ENCODE results near the gene CCP110.
A peak's percentile ranks its signal among the peaks of the same experiment; 100 is the strongest.

Gene CCP110

GRCh38 chr16:19502395-19503131 lies 21.2 kb upstream of the CCP110 start:
- no peak overlapping the region for H3K18ac ChIP-seq (ENCODE audit: low read length)
- no peaks in the 10 kb centered on the region for H3K4me1 ChIP-seq (ENCODE audit: control insufficient read depth in 1 of 2, insufficient read depth in 2 of 2, low read length in 2 of 2)
- H3K4me3 ChIP-seq (ENCODE audit: low read depth, low read length): no peak overlapping the region
- no peaks in the 10 kb centered on the region for H3K27me3 ChIP-seq (ENCODE audit: insufficient read depth, low read length)
- no peaks in the 10 kb centered on the region for H3K79me1 ChIP-seq (ENCODE audit: low read length)
- no peaks in the 10 kb centered on the region for H3K9me3 ChIP-seq (ENCODE audit: insufficient read depth, low read depth, low read length)
- no peak overlapping the region for H2AK5ac ChIP-seq (ENCODE audit: low read length)
- H3K79me2 ChIP-seq (ENCODE audit: control insufficient read depth, insufficient read depth, low read length, poor library complexity): no peaks in the 10 kb centered on the region
- no peak overlapping the region for H3K27ac ChIP-seq (ENCODE audit: low read depth, low read length)
- no peak overlapping the region for H2BK5ac ChIP-seq (ENCODE audit: low read depth, low read length, poor library complexity)
- no peak overlapping the region for H3K4ac ChIP-seq (ENCODE audit: low read depth, low read length)
- H3K14ac ChIP-seq (ENCODE audit: low read length): no peak overlapping the region
- DNase-seq: peak; percentile 56 to 90
- no peak overlapping the region for H3K9ac ChIP-seq (ENCODE audit: low read length)
- no peak overlapping the region for H4K12ac ChIP-seq (ENCODE audit: low read depth, low read length)
- H3K36me3 ChIP-seq (ENCODE audit: control insufficient read depth in 1 of 2, insufficient read depth in 2 of 2, low read length in 2 of 2): peaks cover 11 to 24% of the 10 kb centered on the region in 2 experiments
- H4K91ac ChIP-seq (ENCODE audit: low read depth, low read length): no peak overlapping the region
- H2AFZ ChIP-seq (ENCODE audit: insufficient read depth, low read length, poor library complexity): no peak overlapping the region
- H2BK12ac ChIP-seq (ENCODE audit: low read length): no peak overlapping the region
- no peak overlapping the region for H3K4me2 ChIP-seq (ENCODE audit: low read length)
- no peak overlapping the region for H4K8ac ChIP-seq (ENCODE audit: low read depth, low read length)
- WGBS (ENCODE audit: extremely low coverage, insufficient coverage, insufficient read length): no CpG with 5 or more reads among the region's 3 CpGs
- no peak overlapping the region for H3K23ac ChIP-seq (ENCODE audit: low read length)
- no peak overlapping the region for H2BK120ac ChIP-seq (ENCODE audit: insufficient read depth, low read length, poor library complexity)

GRCh38 chr16:19503461-19504075 lies 20.2 kb upstream of the CCP110 start:
- no peak overlapping the region for H3K4ac ChIP-seq (ENCODE audit: low read depth, low read length)
- H3K9me3 ChIP-seq (ENCODE audit: insufficient read depth, low read depth, low read length): no peaks in the 10 kb centered on the region
- no peak overlapping the region for H3K4me2 ChIP-seq (ENCODE audit: low read length)
- no peak overlapping the region for H4K12ac ChIP-seq (ENCODE audit: low read depth, low read length)
- DNase-seq: no peak
- H3K4me1 ChIP-seq (ENCODE audit: control insufficient read depth in 1 of 2, insufficient read depth in 2 of 2, low read length in 2 of 2): no peaks in the 10 kb centered on the region
- H2BK120ac ChIP-seq (ENCODE audit: insufficient read depth, low read length, poor library complexity): no peak overlapping the region
- H3K9ac ChIP-seq (ENCODE audit: low read length): no peak overlapping the region
- no peak overlapping the region for H2BK12ac ChIP-seq (ENCODE audit: low read length)
- no peak overlapping the region for H2AK5ac ChIP-seq (ENCODE audit: low read length)
- no peak overlapping the region for H3K23ac ChIP-seq (ENCODE audit: low read length)
- no peaks in the 10 kb centered on the region for H3K79me1 ChIP-seq (ENCODE audit: low read length)
- H3K27ac ChIP-seq (ENCODE audit: low read depth, low read length): no peak overlapping the region
- no peak overlapping the region for H4K8ac ChIP-seq (ENCODE audit: low read depth, low read length)
- WGBS (ENCODE audit: extremely low coverage, insufficient coverage, insufficient read length): no CpG with 5 or more reads among the region's 5 CpGs
- no peak overlapping the region for H3K18ac ChIP-seq (ENCODE audit: low read length)
- no peaks in the 10 kb centered on the region for H3K27me3 ChIP-seq (ENCODE audit: insufficient read depth, low read length)
- no peaks in the 10 kb centered on the region for H3K79me2 ChIP-seq (ENCODE audit: control insufficient read depth, insufficient read depth, low read length, poor library complexity)
- H3K36me3 ChIP-seq (ENCODE audit: control insufficient read depth in 1 of 2, insufficient read depth in 2 of 2, low read length in 2 of 2): peaks cover 11 to 24% of the 10 kb centered on the region in 2 experiments
- no peak overlapping the region for H3K14ac ChIP-seq (ENCODE audit: low read length)
- no peak overlapping the region for H3K4me3 ChIP-seq (ENCODE audit: low read depth, low read length)
- H2BK5ac ChIP-seq (ENCODE audit: low read depth, low read length, poor library complexity): no peak overlapping the region
- no peak overlapping the region for H4K91ac ChIP-seq (ENCODE audit: low read depth, low read length)
- H2AFZ ChIP-seq (ENCODE audit: insufficient read depth, low read length, poor library complexity): no peak overlapping the region

- H3K4me1 ChIP-seq (ENCODE audit: control insufficient read depth in 1 of 2, insufficient read depth in 2 of 2, low read length in 2 of 2): no peaks in the 10 kb centered on the region
- peaks cover 13 to 24% of the 10 kb centered on the region in 2 experiments for H3K36me3 ChIP-seq (ENCODE audit: control insufficient read depth in 1 of 2, insufficient read depth in 2 of 2, low read length in 2 of 2)
- H3K4ac ChIP-seq (ENCODE audit: low read depth, low read length): no peak overlapping the region
- no peak overlapping the region for H3K9ac ChIP-seq (ENCODE audit: low read length)
- H3K27ac ChIP-seq (ENCODE audit: low read depth, low read length): no peak overlapping the region
- no peak overlapping the region for H3K4me2 ChIP-seq (ENCODE audit: low read length)
- H4K12ac ChIP-seq (ENCODE audit: low read depth, low read length): no peak overlapping the region
- WGBS (ENCODE audit: extremely low coverage, insufficient coverage, insufficient read length): no CpG with 5 or more reads among the region's 5 CpGs
- no peak overlapping the region for H2AFZ ChIP-seq (ENCODE audit: insufficient read depth, low read length, poor library complexity)
- no peak overlapping the region for H4K91ac ChIP-seq (ENCODE audit: low read depth, low read length)
- H2AK5ac ChIP-seq (ENCODE audit: low read length): no peak overlapping the region
- H3K23ac ChIP-seq (ENCODE audit: low read length): no peak overlapping the region
- H3K14ac ChIP-seq (ENCODE audit: low read length): no peak overlapping the region
- H2BK120ac ChIP-seq (ENCODE audit: insufficient read depth, low read length, poor library complexity): no peak overlapping the region
- DNase-seq: peak; percentile 40 to 77
- no peak overlapping the region for H3K4me3 ChIP-seq (ENCODE audit: low read depth, low read length)
- no peak overlapping the region for H2BK5ac ChIP-seq (ENCODE audit: low read depth, low read length, poor library complexity)
- no peak overlapping the region for H4K8ac ChIP-seq (ENCODE audit: low read depth, low read length)
- H3K79me2 ChIP-seq (ENCODE audit: control insufficient read depth, insufficient read depth, low read length, poor library complexity): no peaks in the 10 kb centered on the region
- H3K18ac ChIP-seq (ENCODE audit: low read length): no peak overlapping the region
- no peaks in the 10 kb centered on the region for H3K27me3 ChIP-seq (ENCODE audit: insufficient read depth, low read length)
- no peak overlapping the region for H2BK12ac ChIP-seq (ENCODE audit: low read length)
- H3K79me1 ChIP-seq (ENCODE audit: low read length): no peaks in the 10 kb centered on the region
- no peaks in the 10 kb centered on the region for H3K9me3 ChIP-seq (ENCODE audit: insufficient read depth, low read depth, low read length)
Observed at GRCh38 chr16:19505600-19506303, 18.0 kb upstream of the CCP110 start.

DNA sequence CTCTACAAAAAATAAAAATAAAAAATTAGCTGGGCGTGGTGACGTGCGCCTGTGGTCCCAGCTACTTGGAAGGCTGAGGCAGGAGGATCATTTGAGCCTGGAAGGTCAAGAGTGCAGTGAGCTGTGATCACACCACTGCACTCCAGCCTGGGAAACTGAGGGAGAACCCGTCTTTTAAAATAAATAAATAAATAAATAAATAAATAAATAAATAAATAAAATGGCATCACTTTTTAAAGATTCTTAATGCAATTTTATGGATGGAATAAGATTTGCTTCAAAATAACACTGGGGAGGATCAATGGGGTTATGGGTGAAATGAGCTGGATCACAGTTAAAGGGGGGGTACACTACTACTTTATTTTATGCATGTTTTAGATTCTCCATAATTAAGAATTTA lies 16.8 kb upstream of the CCP110 start:
- H3K4me2 ChIP-seq (ENCODE audit: low read length): no peak overlapping the region
- no peak overlapping the region for H4K91ac ChIP-seq (ENCODE audit: low read depth, low read length)
- no peaks in the 10 kb centered on the region for H3K4me1 ChIP-seq (ENCODE audit: control insufficient read depth in 1 of 2, insufficient read depth in 2 of 2, low read length in 2 of 2)
- no peak overlapping the region for H4K8ac ChIP-seq (ENCODE audit: low read depth, low read length)
- no peak overlapping the region for H2AK5ac ChIP-seq (ENCODE audit: low read length)
- no CpG with 5 or more reads among the region's 4 CpGs for WGBS (ENCODE audit: extremely low coverage, insufficient coverage, insufficient read length)
- H3K18ac ChIP-seq (ENCODE audit: low read length): no peak overlapping the region
- no peaks in the 10 kb centered on the region for H3K79me1 ChIP-seq (ENCODE audit: low read length)
- no peak overlapping the region for H4K12ac ChIP-seq (ENCODE audit: low read depth, low read length)
- no peak overlapping the region for H3K23ac ChIP-seq (ENCODE audit: low read length)
- H3K9ac ChIP-seq (ENCODE audit: low read length): no peak overlapping the region
- no peaks in the 10 kb centered on the region for H3K9me3 ChIP-seq (ENCODE audit: insufficient read depth, low read depth, low read length)
- no peak overlapping the region for H3K27ac ChIP-seq (ENCODE audit: low read depth, low read length)
- H2BK12ac ChIP-seq (ENCODE audit: low read length): no peak overlapping the region
- no peaks in the 10 kb centered on the region for H3K27me3 ChIP-seq (ENCODE audit: insufficient read depth, low read length)
- H3K4ac ChIP-seq (ENCODE audit: low read depth, low read length): no peak overlapping the region
- H3K79me2 ChIP-seq (ENCODE audit: control insufficient read depth, insufficient read depth, low read length, poor library complexity): no peaks in the 10 kb centered on the region
- DNase-seq: no peak
- no peak overlapping the region for H3K4me3 ChIP-seq (ENCODE audit: low read depth, low read length)
- no peak overlapping the region for H2BK120ac ChIP-seq (ENCODE audit: insufficient read depth, low read length, poor library complexity)
- no peak overlapping the region for H3K14ac ChIP-seq (ENCODE audit: low read length)
- H2AFZ ChIP-seq (ENCODE audit: insufficient read depth, low read length, poor library complexity): no peak overlapping the region
- H2BK5ac ChIP-seq (ENCODE audit: low read depth, low read length, poor library complexity): no peak overlapping the region
- peaks cover 11 to 17% of the 10 kb centered on the region in 2 experiments for H3K36me3 ChIP-seq (ENCODE audit: control insufficient read depth in 1 of 2, insufficient read depth in 2 of 2, low read length in 2 of 2)
